GM04504 (cell line): Measurements from ENCODE around the gene SDHA.
"Not testable (repeated sequence)": the region's sequence is repeated elsewhere in the genome, so short reads cannot be mapped to it uniquely, and the experiment has no call there.

ENCODE experiments used
- DNase-seq: peaks from one replicate; pipeline ENCODE4 v3.0.0-alpha.2; 2012; ENCODE audit warnings: low read depth

SDHA gene

DNA sequence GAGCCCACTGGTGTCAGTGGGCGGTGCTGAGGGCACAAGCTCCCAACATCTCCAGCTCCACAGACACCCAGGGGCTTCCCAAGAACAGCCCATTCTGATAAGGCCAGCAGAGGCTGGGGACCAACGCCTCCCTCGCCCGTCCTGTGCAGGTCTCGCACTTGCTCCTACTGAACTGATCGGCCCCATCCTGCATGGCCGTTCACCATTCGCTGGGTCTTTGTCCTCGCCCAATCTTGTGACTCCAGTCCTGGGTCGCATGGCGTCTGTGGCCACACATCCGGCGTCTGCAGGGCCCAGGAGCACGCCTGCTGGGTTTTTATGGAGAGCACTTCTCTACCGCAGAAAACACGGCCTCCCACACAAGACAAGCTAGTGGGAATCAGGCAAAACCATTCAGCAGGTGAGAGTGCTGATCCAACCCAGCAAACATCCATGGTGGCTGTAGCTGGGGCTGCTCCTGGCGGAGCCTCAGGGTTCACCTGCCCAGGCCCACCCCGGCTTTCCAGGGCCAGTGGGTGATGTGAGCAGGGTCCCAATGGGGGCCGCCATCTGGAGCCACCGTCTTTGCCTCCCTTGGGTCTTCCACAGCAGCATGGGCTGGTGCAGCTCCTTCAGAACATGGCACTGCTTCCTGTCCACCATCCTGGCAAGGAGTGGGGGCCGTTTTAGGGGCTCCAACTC is 19.5 kb upstream of the SDHA start:
- no peak for DNase-seq

DNA sequence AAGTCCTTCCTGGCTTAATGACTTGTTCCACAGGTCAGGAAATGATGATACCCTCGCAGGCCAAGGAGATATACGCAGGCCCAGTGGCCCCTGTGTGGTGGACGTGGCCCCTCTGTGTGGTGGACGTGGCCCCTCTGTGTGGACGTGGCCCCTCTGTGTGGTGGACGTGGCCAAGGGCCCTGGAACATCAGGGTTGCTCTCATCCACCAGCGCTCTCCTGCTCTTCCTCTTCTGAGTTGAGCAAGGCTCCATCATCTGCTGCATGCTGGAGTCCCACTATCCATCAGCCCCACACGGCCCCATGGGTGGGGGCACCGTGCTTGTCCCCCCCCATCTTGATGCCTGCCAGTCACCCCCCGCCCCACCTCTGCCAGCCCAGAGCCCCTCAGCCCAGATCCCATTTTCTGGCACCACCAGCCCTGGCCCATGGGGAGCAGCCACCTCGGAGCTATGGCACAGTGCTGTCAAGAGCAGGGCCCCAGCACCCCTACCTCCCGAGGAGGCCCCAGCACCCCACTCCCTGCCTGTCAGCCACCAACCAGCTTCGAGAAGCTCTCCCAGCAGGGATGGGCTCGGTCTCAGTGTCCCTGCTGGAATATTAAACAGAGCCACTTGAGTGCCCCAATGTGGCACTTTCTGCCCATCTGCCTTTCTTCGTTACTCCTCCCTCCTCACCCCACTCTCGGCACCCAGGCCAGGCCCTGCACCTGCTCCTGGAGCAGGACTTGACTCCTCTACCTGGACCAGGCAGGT is 18.7 kb upstream of the SDHA start:
- no peak for DNase-seq

DNA sequence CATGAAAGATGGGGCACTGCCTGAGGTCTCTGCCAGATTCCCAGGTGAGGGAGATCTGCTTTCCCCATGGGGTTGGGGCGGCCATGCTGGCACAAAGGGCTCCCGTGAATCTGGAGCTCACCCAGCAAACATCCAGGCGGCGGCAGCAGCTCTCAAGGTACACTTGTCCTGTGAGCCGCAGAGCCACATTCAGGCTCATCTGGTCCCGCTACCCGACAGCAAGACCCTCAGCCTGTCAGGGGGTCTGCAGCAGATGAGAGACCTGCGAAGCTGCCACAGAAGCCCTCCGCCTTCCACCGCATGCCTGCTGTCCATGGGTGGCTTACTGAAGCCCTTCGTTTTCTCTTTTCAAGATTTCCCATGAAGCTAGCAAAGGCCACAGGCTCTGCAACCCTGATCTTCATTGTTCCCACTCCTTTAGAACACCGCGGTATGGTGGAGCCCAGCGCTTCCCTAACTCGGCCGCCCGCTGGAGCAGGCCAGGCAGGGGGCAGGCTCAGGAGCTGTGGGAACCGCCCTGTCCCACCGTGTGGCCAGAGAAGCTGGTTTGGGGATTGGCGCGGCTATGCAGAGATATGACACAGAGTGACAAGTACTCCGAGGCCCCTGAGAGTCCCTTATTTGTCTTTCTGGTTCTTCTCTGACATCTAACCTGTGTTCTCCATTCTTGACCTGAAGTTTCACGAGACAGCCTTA is 18.0 kb upstream of the SDHA start:
- DNase-seq = no peak

DNA sequence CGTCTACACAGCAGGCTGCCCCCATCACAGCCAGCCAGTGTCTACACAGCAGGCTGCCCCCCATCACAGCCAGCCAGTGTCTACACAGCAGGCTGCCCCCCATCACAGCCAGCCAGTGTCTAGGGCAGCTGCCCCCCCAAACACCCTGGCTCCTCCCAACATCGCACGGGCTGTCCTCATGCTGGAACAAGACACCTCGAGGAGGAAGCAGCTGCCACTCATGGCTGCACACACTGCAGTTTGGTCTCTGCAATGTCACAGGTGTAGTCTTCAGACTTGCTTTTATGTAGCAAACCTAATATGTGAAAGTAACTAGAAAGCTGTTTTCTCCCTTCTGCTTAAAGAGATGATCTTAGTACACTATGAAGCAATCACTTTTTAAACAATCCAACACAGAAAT is 17.1 kb upstream of the SDHA start:
- DNase-seq = no peak

DNA sequence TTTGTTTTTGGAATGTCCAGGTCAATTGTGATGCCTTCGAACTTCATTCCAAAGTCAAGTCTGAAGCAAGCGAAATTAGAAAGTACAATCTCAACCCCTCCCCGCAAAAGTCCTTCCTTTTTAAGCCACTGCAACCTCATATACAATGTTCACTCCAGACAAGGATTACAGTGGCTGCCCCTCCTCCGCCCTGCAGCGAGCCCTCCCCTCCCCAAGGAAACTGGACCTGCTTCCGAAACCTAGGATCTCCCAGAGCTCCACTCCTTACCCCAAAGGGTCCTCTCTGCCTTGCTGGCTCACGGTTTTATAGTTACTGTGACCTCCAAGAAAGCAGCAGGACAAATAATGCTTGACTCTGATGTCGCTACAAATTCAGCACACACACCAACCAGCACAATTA is 16.4 kb upstream of the SDHA start:
- no peak for DNase-seq

DNA sequence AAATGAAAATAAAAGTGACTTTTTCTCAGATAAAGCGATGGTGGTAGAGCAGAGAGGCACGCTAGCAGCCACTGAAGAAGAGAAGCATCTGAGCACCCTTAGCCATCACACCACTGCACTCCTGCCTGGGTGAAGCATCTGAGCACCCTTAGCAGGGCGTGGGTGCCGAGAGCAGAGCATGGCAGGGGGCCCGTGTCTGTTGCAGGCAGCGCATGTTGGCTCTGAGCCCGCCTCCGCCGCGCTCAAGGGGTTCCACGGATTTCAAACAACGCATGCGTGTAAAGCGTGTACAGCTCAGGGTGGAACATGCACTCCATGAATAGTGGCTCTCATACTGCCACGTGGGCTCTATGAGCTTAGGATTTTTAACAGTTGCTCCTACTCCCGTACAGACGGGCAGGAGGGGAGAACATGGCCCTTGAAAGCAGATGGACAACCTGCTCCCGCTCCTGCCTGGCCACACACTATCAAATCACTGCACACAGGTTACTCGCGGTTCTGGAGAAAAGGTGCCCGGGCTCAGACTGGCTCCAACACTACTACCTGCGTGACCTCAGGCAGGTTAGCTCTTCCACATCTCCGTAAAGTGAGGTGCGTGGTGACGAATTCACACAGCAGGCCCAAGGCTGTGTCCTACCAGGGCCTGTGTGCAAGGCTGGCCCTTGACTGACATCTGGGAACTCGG is 14.7 kb upstream of the SDHA start:
- no peak for DNase-seq

DNA sequence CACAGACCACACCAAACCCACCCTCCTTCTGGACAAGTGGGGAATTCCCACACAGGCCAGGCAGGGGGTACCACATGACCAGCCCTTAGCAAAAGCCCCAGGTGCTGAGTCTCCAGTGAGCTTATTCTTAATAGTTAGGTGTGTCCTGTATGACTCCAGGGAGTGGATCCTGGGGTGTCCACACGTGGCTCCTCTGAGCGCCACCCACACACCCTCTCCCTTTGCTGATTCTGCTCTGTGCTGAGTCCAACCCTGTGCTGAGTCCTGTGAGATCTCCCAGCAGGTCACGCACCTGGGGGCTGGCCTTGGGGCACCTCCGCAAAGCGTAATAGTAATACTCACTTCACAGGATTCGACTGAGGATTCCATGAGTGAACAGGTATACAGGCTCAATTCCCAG is 14.1 kb upstream of the SDHA start:
- no peak for DNase-seq

DNA sequence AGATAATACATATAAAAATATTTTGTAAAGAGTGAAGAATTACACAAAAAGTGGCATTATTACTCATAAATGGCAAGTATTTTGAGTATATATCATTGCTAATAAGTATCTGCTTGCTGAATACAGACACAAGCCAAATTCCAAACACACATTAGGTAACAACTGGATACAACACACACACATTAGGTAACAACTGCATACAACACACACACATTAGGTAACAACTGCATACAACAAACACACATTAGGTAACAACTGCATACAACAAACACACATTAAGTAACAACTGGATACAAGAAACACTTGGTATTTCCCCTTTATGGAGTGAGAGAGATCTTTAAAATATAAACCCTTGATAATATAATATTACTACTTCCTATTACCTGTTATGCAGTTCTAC is 13.7 kb upstream of the SDHA start:
- no peak for DNase-seq

DNA sequence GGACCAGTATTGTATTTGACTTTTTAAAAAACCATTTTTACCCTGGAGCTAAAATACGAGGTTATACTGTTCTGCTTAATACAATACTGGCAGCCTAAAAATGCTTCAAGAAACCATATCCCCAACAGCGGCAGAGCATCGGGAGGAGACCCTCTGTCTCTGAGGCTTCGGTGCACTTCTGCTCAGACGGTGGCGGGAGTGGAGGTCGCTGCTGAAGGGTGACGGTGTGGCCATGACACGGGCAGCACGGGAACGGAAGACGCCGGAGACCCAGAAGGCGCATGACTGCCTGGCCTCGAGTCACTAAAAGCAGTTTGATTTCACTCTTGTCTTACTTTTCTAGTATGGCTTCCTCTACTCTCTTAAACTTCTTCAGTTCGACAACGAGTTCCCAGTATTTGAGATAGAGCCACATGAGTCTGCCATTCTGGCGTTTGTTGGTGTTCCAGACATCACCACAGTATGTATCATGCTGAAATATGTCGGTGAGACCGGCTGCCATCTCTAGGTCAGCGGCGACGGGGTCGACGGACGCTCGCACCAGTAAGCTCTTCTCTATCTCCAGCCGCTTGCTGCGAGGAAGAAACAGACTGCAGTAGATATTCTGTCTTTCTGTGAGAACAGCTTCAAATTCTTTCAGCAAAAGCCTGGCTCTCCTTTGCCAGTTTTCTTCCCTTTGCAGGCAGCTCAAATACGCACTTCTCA is 13.0 kb upstream of the SDHA start:
- no peak for DNase-seq

DNA sequence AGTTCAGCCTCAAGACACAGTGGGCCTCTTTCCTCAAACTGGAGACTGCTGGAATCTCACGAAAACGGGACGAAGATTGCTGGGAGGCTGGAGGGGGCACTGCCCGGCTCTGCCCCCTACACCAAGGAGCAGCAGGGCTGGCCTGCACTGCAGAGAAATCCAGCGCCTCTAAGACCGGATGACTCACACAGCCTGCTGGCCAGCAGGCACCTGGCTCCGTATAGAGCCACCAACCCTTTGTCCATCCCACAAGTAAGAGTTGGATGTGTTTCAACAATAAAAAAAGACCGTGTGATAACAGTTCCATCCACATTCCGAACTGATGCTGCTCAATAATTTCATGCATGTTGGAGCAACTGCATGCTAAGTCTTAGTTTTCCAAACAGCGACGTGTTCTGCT is 11.7 kb upstream of the SDHA start:
- no peak for DNase-seq

DNA sequence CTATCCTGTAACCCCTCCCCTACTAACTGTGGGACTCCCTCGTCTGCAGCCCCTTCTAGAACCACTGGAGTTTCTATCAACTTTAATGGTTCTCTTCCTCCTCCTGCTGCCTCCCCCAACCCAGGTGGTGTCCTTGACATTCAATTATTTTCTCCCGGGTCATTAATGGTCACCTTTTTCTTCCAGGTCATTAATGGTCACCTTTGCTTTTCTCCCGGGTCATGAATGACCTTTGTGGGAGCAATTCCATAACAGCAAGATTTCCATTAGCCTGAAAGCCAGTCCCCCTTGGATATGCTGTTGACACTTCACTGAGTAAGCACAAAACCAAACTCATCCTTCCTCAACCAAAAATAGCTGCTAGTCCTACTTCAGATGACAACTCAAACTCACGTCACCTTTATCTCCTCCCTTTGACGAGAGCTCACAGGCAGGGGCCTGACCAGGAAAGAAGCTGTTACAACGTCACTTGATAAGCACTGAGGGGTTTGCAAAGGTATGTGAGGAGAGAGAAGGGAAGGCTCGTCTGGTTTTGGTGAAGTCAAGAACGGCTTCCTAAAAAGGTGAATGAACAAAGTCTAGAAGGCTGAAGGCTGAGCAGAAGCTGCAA is 11.1 kb upstream of the SDHA start:
- DNase-seq = no peak

DNA sequence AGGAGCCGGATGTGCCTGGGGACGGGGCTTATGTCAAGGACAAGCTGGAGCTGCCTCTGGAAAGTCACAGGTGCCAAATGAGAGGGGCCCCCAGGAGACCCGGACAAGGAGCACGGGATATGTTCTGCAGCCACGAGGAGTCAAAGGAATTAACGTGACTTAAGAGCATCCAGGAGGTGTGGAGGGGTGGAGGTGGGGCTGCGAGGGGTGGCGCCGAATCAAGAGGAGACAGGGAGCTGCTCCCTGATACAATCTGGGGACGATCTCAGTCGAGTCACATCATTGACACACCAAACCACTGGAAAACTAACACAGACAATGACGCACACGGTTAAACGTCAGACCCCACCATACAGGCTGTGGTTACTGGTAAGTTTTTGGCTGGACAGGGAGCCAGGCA is 10.5 kb upstream of the SDHA start:
- DNase-seq = no peak

DNA sequence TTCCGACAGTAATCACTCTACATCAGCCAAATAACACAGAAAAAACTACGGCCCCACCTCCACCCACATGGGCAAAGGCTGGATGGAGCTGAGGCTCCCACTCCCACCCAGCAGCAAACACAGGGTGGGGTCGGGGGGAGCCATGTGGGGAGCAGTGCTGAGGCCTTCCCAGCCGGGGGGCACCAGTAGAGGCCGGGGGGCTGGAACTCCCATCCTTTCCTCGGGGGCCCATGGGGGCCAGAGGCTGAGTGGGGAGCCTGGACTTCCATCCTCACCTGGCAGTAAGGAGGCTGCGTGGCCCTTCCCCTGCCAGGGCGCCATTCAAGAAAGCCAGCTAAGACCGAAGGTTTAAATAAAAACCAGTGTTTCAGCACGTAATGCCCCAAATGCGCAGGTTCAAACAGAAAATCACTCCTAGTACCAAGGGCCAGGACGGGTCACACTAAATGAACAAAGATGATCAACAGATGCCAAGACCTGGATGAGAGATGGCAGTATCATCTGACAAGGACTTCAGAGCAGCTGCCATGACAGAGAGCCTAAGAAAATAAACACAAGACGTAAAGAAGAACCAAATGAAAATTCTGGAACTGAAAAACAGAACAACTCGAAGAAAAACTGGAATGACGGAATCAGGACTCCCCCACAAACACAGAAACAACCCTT is 9.5 kb upstream of the SDHA start:
- no peak for DNase-seq

DNA sequence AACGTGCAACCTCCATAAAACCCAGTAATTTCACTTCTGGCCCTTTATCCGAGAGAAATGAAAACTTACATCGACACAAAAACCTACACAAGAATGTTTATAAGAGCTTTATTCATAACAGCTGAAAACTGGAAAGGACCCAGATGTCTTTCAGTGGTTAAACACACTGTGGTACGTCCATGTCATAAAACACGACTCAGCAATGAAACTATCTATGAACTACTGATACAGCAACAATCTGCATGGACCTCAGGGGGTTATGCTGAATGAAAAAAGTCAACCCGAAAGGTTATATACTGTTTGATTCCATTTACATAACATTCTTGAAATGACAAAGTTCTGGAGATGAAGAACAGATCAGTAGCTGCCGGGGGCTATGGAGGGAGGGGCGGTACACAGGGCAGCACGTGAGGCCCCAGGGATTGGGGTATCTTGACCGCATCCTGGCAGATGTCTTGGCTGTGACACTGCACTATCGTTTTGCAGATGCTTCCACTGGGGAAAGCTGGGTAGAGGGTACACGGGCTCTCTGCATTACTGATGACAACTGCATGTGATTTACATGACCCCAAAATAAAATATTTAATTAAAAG is 4.2 kb upstream of the SDHA start:
- no peak for DNase-seq

DNA sequence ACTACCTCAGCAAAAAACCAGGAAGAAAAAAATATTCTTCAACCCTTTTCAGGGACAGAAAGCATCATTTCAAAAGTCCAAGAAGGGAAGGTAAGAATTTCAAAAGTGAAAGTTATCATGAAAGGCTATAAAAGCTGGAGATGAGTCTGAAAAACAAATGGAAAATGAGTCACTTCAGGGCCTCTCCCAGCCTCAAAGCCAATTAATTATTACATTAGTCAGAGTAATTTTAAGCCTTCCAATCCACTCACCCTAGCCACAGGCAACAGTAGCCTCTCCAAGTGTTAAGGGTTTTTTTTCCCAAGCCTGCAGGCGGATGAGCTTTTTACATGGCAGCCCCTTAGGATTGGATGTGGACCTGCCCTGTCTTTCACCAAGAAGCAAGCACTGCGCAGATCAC is 2.9 kb upstream of the SDHA start:
- not testable (repeated sequence) for DNase-seq

DNA sequence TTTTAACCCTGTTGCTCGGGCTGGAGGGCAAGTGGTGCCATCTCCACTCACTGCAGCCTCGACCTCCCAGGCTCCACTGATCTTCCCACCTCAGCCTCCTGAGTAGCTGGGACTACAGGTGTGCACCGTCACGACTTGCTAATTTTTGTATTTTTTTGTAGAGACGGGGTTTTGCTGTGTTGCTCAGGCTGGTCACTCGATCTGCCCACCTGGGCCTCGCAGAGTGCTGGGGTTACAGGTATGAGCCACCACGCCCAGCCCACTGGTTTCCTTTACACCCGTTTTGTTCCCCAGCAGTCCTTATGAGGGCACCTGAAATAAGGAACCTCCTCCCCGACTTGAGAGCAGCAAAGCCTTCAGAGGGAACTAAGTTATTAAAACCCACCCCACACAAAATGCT is 2.0 kb upstream of the SDHA start:
- DNase-seq = not testable (repeated sequence)

DNA sequence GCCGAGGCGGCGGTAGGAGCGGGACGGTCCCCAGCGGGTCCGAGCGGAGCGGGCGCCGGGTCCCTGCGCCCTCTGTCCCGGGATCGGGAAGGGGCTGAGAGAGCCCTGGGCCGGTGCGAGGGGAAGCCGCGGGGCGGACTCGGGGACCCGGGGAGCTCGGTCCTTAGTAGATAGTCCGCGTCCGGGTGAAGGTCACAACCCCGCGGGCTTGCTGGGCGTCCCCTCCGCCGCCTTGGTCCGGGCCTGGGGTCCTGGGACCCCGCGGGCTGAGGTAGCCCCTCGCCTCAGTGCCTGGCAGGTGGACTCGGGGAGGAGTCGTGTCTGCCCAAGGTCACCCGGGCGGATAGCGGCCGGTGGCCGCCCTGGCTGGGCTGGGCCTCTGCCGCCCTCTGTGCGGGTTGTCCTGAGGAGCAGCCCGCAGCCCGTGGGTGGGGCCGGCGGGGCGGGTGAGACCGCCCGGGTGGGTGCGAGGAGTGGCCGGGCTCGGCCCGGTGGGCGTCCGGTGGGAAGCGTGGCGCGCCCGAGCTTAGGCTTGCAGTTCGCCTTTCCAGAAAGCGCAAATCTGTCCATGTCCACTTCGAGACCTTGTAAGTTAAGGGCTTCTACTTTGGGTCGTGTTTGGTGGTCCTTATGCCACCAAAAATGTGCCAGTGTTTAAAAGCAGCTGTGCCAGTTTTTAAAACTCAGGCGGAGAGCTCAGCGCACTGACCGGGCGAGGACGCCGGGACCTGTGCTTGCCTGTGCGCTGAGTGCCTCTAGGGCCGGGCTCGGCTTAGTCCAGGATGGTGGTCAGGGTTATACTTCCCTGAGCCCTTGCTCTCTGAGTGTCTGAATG is 554 bp downstream of the SDHA start:
- DNase-seq = no peak

DNA sequence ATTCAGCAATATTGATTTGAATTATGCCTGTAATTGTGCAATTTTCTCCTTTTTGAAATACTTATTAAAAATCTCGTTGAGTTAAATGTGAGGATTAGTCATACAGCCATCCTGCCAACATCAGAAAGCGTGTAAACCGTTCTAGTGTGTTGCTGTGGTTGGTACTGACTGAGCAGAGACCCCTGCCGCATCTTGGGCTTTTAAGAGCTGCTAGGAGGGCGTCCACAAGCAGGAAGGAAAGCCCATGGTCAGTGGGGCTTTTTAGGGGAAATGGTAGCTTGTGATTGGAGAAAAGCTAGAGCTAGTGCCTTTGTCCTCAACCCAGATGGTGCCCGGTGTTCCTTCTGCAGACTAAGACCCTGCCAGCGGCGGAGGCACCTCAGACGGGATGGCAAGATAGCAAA is 1.3 kb downstream of the SDHA start:
- DNase-seq = no peak

DNA sequence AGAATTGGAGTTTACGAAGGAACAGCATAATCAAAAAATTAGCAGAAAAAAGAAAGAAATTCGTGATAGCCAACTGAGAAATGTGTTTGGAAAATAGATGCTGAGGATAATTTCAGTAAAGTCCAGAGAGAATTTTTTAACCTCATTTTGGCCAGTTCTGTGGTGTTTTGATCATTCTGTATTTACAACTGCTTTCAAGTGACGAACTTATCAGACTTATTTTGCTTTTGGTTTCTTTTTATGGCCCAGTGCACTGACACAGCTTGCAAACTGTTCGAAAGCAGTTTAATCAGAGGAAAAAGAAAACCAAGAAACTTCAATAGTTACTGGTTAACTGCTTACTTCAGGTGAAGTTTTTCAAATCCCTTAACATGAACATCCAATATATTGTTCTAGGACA is 1.9 kb downstream of the SDHA start:
- no peak for DNase-seq
